GM18870 (cell line): Measurements from ENCODE around the gene CENPB.
"Not testable (repeated sequence)": the region's sequence is repeated elsewhere in the genome, so short reads cannot be mapped to it uniquely, and the experiment has no call there.

Experiments
- ATAC-seq: cut with Tn5 transposase; IDR thresholded peaks from one replicate; pipeline ENCODE4 v1.9.1; 2021; ENCODE audit warnings: moderate library complexity; ENCODE audit not compliant: unreplicated experiment

Gene CENPB

GRCh38 chr20:3789201-3789600 lies 2.7 kb upstream of the CENPB start:
- ATAC-seq, result not testable (repeated sequence)

- ATAC-seq, result no peak
These were observed 2.2 kb upstream of the CENPB start for GRCh38 chr20:3788685-3789155.

GRCh38 chr20:3787324-3788014 lies 929 bp upstream of the CENPB start:
- ATAC-seq, result no peak

GRCh38 chr20:3786126-3786484 lies 435 bp downstream of the CENPB start:
- no peak for ATAC-seq

- no peak for ATAC-seq
These were observed 1.1 kb downstream of the CENPB start for GRCh38 chr20:3785240-3786125.

- ATAC-seq, result no peak
These were observed 1.7 kb downstream of the CENPB start for GRCh38 chr20:3784863-3785239.

- ATAC-seq, result no peak
These were observed 2.2 kb downstream of the CENPB start for GRCh38 chr20:3784216-3784853.

- no peak for ATAC-seq
These were observed 2.9 kb downstream of the CENPB start for GRCh38 chr20:3783511-3784195.

- no peak for ATAC-seq
These were observed 3.5 kb downstream of the CENPB start for GRCh38 chr20:3783068-3783489.

- ATAC-seq, result no peak
These were observed 3.9 kb downstream of the CENPB start for GRCh38 chr20:3782597-3782996.

GRCh38 chr20:3781153-3781910 lies 5.2 kb downstream of the CENPB start, which contains the start of gene SPEF1:
Gene SPEF1, minus strand, starts transcription at chr20:3781448. Its CDS starts 161 bp downstream, at chr20:3781287.
- ATAC-seq, result peak; percentile 54

GRCh38 chr20:3778976-3779375 lies 7.6 kb downstream of the CENPB start:
- no peak for ATAC-seq

- no peak for ATAC-seq
These were observed 8.6 kb downstream of the CENPB start for GRCh38 chr20:3777716-3778629.

GRCh38 chr20:3777381-3777715 lies 9.2 kb downstream of the CENPB start:
- ATAC-seq, result no peak

- ATAC-seq, result no peak
These were observed 11.0 kb downstream of the CENPB start for GRCh38 chr20:3775457-3776108.

- no peak for ATAC-seq
These were observed 14.9 kb downstream of the CENPB start for GRCh38 chr20:3771552-3772058.

- no peak for ATAC-seq
These were observed 18.0 kb downstream of the CENPB start for GRCh38 chr20:3768342-3769130.
